ENCODE data around the gene CLEC1B. TPM values are rescaled to one million over a fixed set of nuclear protein-coding genes. Genes with fewer than 3 reads are reported as not detected.

The CLEC1B gene
- total RNA-seq, 1 donor from 2014 or later = not detected

GRCh38 chr12:9951026-9951675 is 47.8 kb downstream of the CLEC1B start:
- H3K4me3 ChIP-seq (ENCODE audit: low read depth, low read length) = no peak overlapping the region
- no peaks in the 10 kb centered on the region for H3K36me3 ChIP-seq (ENCODE audit: control insufficient read depth, insufficient read depth, low read length)
- DNase-seq (ENCODE audit: low read depth) = no peak
- no peaks in the 10 kb centered on the region for H3K27me3 ChIP-seq (ENCODE audit: control insufficient read depth, insufficient read depth, low read length)
- no peak for TF ChIP-seq CTCF (IDR thresholded peaks at IDR 0.05; ENCODE audit: insufficient read depth, low read length, poor library complexity, severe bottlenecking)

GRCh38 chr12:9948606-9949296 is 50.2 kb downstream of the CLEC1B start:
- no peak for TF ChIP-seq CTCF (IDR thresholded peaks at IDR 0.05; ENCODE audit: insufficient read depth, low read length, poor library complexity, severe bottlenecking)
- no peaks in the 10 kb centered on the region for H3K27me3 ChIP-seq (ENCODE audit: control insufficient read depth, insufficient read depth, low read length)
- H3K4me3 ChIP-seq (ENCODE audit: low read depth, low read length) = no peak overlapping the region
- DNase-seq (ENCODE audit: low read depth) = no peak
- no peaks in the 10 kb centered on the region for H3K36me3 ChIP-seq (ENCODE audit: control insufficient read depth, insufficient read depth, low read length)

- Histone ChIP-seq H3K4me3 (ENCODE audit: low read depth, low read length) (no peak overlapping the region), H3K27me3 (ENCODE audit: control insufficient read depth, insufficient read depth, low read length) (peaks cover 4% of the 10 kb centered on the region)
- TF ChIP-seq CTCF (IDR thresholded peaks at IDR 0.05; ENCODE audit: insufficient read depth, low read length, poor library complexity, severe bottlenecking) = no peak
Measured at GRCh38 chr12:9947674-9948073, 51.2 kb downstream of the CLEC1B start.

GRCh38 chr12:9944391-9944790 is 54.5 kb downstream of the CLEC1B start:
- Histone ChIP-seq H3K4me3 (ENCODE audit: low read depth, low read length) (no peak overlapping the region), H3K36me3 (ENCODE audit: control insufficient read depth, insufficient read depth, low read length) (no peaks in the 10 kb centered on the region), H3K27me3 (ENCODE audit: control insufficient read depth, insufficient read depth, low read length) (peaks cover 4% of the 10 kb centered on the region)
- TF ChIP-seq CTCF (IDR thresholded peaks at IDR 0.05; ENCODE audit: insufficient read depth, low read length, poor library complexity, severe bottlenecking) = no peak
- DNase-seq (ENCODE audit: low read depth) = no peak

More at GRCh38 chr12:9947674-9948073, 51.2 kb downstream of the CLEC1B start:
- no peak for DNase-seq (ENCODE audit: low read depth)
- H3K36me3 ChIP-seq (ENCODE audit: control insufficient read depth, insufficient read depth, low read length) = no peaks in the 10 kb centered on the region

- peaks cover 4% of the 10 kb centered on the region for H3K27me3 ChIP-seq (ENCODE audit: control insufficient read depth, insufficient read depth, low read length)
- no peaks in the 10 kb centered on the region for H3K36me3 ChIP-seq (ENCODE audit: control insufficient read depth, insufficient read depth, low read length)
- H3K4me3 ChIP-seq (ENCODE audit: low read depth, low read length) = no peak overlapping the region
- no peak for DNase-seq (ENCODE audit: low read depth)
- no peak for TF ChIP-seq CTCF (IDR thresholded peaks at IDR 0.05; ENCODE audit: insufficient read depth, low read length, poor library complexity, severe bottlenecking)
Measured at GRCh38 chr12:9943240-9943639, 55.7 kb downstream of the CLEC1B start.

Other genes starting within 250 kb of the CLEC1B start
- 3.7 and 4.2 TPM in 2 replicates for gene CD69, start 238.2 kb downstream of the CLEC1B start, total RNA-seq
- gene KLRF1, start 171.6 kb downstream of the CLEC1B start, total RNA-seq = 0.17 TPM in 1 of 2 replicates, not detected in the other
- 0.50 TPM in 1 of 2 replicates, not detected in the other for gene CLEC2B, start 129.8 kb downstream of the CLEC1B start, total RNA-seq
- not detected in 2 replicates for gene KLRF2, start 117.6 kb downstream of the CLEC1B start, total RNA-seq
- not detected in 2 replicates for gene CLEC2A, start 66.8 kb downstream of the CLEC1B start, total RNA-seq
- not detected in 2 replicates for gene CLEC12A, start 27.7 kb downstream of the CLEC1B start, total RNA-seq
- gene CLEC12B, start 11.5 kb upstream of the CLEC1B start, total RNA-seq = not detected in 2 replicates
- gene CLEC9A, start 31.6 kb upstream of the CLEC1B start, total RNA-seq = not detected in 2 replicates
- 0.04 TPM in 1 of 2 replicates, not detected in the other for gene CLEC1A, start 99.9 kb upstream of the CLEC1B start, total RNA-seq
- 0.07 and 0.13 TPM in 2 replicates for gene CLEC7A, start 131.1 kb upstream of the CLEC1B start, total RNA-seq
- not detected in 2 replicates for gene OLR1, start 173.0 kb upstream of the CLEC1B start, total RNA-seq
- 0.48 TPM in 1 of 2 replicates, not detected in the other for gene TMEM52B, start 179.9 kb upstream of the CLEC1B start, total RNA-seq
- gene GABARAPL1, start 213.8 kb upstream of the CLEC1B start, total RNA-seq = 44.2 and 47.0 TPM in 2 replicates